HT-29 (cell line): Measurements from ENCODE around the gene UNC50. TPM values are rescaled to one million over a fixed set of nuclear protein-coding genes. Genes with fewer than 3 reads are reported as not detected.

ENCODE experiments used
- DNase-seq: peaks from one replicate; pipeline ENCODE4 v3.0.0-alpha.2; 2015; ENCODE audit warnings: low spot score
- total RNA-seq: library from RNA; depleted of rRNA; stranded (reverse); fragments of >200 nt; shearing (Covaris generic); gene quantifications from 2 replicates; pipeline ENCODE4 v1.2.3, GENCODE V29; 2014; rRNA removed

UNC50 gene
- 18.4 and 20.7 TPM in 2 replicates for total RNA-seq

GRCh38 chr2:98608116-98608961 is at the start of gene UNC50, which contains the start of gene COA5:
Gene UNC50 (plus strand): TSS chr2:98608589. CDS start chr2:98609760, 1,171 bp downstream.
Gene COA5 (minus strand): TSS chr2:98608512. CDS start chr2:98608405, 107 bp downstream.
- DNase-seq = peak; percentile 86

GRCh38 chr2:98558852-98559530 is 49.4 kb upstream of the UNC50 start:
- no peak for DNase-seq

- DNase-seq = no peak
Observed at GRCh38 chr2:98559581-98559980, 48.8 kb upstream of the UNC50 start.

- no peak for DNase-seq
Observed at GRCh38 chr2:98560256-98560771, 48.1 kb upstream of the UNC50 start.

GRCh38 chr2:98561018-98561417 is 47.4 kb upstream of the UNC50 start:
- no peak for DNase-seq

GRCh38 chr2:98561902-98562695 is 46.3 kb upstream of the UNC50 start:
- DNase-seq = no peak

- DNase-seq = no peak
Observed at GRCh38 chr2:98563394-98563793, 45.0 kb upstream of the UNC50 start.

GRCh38 chr2:98564541-98565132 is 43.8 kb upstream of the UNC50 start:
- DNase-seq = no peak

- DNase-seq = no peak
Observed at GRCh38 chr2:98565286-98565860, 43.0 kb upstream of the UNC50 start.

- no peak for DNase-seq
Observed at GRCh38 chr2:98565941-98566340, 42.4 kb upstream of the UNC50 start.

GRCh38 chr2:98568161-98568956 is 40.0 kb upstream of the UNC50 start:
- DNase-seq = no peak

GRCh38 chr2:98569197-98569793 is 39.1 kb upstream of the UNC50 start:
- peak; percentile 39 for DNase-seq

GRCh38 chr2:98569915-98570314 is 38.5 kb upstream of the UNC50 start:
- DNase-seq = no peak

- no peak for DNase-seq
Observed at GRCh38 chr2:98570356-98570755, 38.0 kb upstream of the UNC50 start.

- no peak for DNase-seq
Observed at GRCh38 chr2:98571121-98571701, 37.2 kb upstream of the UNC50 start.

- DNase-seq = no peak
Observed at GRCh38 chr2:98571796-98572195, 36.6 kb upstream of the UNC50 start.

- DNase-seq = no peak
Observed at GRCh38 chr2:98572211-98572610, 36.2 kb upstream of the UNC50 start.

- DNase-seq = no peak
Observed at GRCh38 chr2:98572676-98573075, 35.7 kb upstream of the UNC50 start.

GRCh38 chr2:98573426-98573825 is 35.0 kb upstream of the UNC50 start:
- no peak for DNase-seq
